ENCODE data around the gene LENEP.

The LENEP gene

GRCh38 chr1:155002464-155003226 lies 9.3 kb downstream of the LENEP start, which contains the start of gene ZBTB7B:
TSS of gene ZBTB7B (plus strand) at chr1:155002802. CDS start at chr1:155014661, 11,859 bp downstream.
- TF ChIP-seq CTCF (IDR thresholded peaks at IDR 0.05; ENCODE audit: borderline replicate concordance, control extremely low read depth, extremely low read depth, insufficient read depth, missing control alignments) = no peak
- in situ Hi-C loops (cut with MboI; ENCODE audit: low sequenced_read_pairs, unreplicated experiment) = no loop called here
- DNase-seq (ENCODE audit: low spot score) = peak; percentile 79

GRCh38 chr1:155003227-155003765 lies 9.9 kb downstream of the LENEP start:
- in situ Hi-C loops (cut with MboI; ENCODE audit: low sequenced_read_pairs, unreplicated experiment) = no loop called here
- no peak for DNase-seq (ENCODE audit: low spot score)
- TF ChIP-seq CTCF (IDR thresholded peaks at IDR 0.05; ENCODE audit: borderline replicate concordance, control extremely low read depth, extremely low read depth, insufficient read depth, missing control alignments) = no peak

GRCh38 chr1:155003766-155004351 lies 10.5 kb downstream of the LENEP start:
- no peak for TF ChIP-seq CTCF (IDR thresholded peaks at IDR 0.05; ENCODE audit: borderline replicate concordance, control extremely low read depth, extremely low read depth, insufficient read depth, missing control alignments)
- in situ Hi-C loops (cut with MboI; ENCODE audit: low sequenced_read_pairs, unreplicated experiment) = no loop called here
- DNase-seq (ENCODE audit: low spot score) = peak; percentile 71

GRCh38 chr1:155004352-155005075 lies 11.1 kb downstream of the LENEP start:
- TF ChIP-seq CTCF (IDR thresholded peaks at IDR 0.05; ENCODE audit: borderline replicate concordance, control extremely low read depth, extremely low read depth, insufficient read depth, missing control alignments) = no peak
- DNase-seq (ENCODE audit: low spot score) = no peak
- in situ Hi-C loops (cut with MboI; ENCODE audit: low sequenced_read_pairs, unreplicated experiment) = no loop called here

- DNase-seq (ENCODE audit: low spot score) = no peak
- no peak for TF ChIP-seq CTCF (IDR thresholded peaks at IDR 0.05; ENCODE audit: borderline replicate concordance, control extremely low read depth, extremely low read depth, insufficient read depth, missing control alignments)
- in situ Hi-C loops (cut with MboI; ENCODE audit: low sequenced_read_pairs, unreplicated experiment) = no loop called here
These were observed 12.0 kb downstream of the LENEP start for GRCh38 chr1:155005076-155006011.

Measured in GM13976 (cell line).